ENCODE results near the gene FYN. TPM values are rescaled to one million over a fixed set of nuclear protein-coding genes. Genes with fewer than 3 reads are reported as not detected.
A peak's percentile ranks its signal among the peaks of the same experiment; 100 is the strongest.

FYN gene
- polyA plus RNA-seq, 5 donors: 105 to 153 (median 140) TPM

DNA sequence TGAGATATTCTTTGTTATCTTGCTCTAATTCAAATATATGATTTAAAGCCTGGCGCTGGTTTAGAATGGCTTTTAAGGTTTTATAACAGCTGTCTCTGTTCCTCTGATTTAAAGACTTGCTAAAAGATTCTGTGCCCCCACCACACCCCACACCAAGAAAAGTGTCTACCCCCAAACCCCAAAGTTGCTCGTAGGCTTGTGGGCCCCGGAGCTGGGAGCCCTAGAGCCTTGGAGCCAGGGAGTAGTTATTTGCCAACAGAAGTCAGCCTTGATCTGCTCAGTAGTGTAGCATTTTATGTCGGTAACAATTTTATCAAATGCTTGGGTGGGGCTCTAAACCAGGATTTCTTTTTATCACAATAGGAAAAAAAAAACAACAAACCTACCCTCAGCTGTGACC is 162.3 kb downstream of the FYN start:
- no peak for DNase-seq

DNA sequence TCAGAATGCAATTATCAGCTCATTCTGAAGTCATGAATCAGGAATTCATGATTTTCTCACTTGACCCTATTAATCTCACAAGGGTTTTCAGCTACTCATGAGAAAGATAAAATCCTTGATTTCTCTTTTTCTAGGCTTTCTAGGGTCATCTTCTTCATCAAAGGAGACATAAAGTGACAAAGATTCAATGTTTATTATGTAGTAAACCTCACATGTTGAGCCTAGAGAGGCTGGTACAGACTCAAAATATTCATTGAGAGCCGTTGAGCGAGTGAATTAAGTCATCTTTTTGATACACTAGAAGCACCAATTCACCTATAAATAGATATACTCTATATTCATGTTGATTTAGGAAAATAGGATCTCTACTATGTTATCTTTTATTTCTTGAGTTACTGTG is 162.8 kb downstream of the FYN start:
- DNase-seq: no peak

GRCh38 chr6:111709615-111710398 is 163.4 kb downstream of the FYN start:
- peak; percentile 74 to 86 for DNase-seq

GRCh38 chr6:111709201-111709600 is 164.1 kb downstream of the FYN start:
- DNase-seq: no peak

GRCh38 chr6:111707773-111708172 is 165.5 kb downstream of the FYN start:
- DNase-seq: no peak

- DNase-seq: no peak
Measured at GRCh38 chr6:111706841-111707391, 166.3 kb downstream of the FYN start.

DNA sequence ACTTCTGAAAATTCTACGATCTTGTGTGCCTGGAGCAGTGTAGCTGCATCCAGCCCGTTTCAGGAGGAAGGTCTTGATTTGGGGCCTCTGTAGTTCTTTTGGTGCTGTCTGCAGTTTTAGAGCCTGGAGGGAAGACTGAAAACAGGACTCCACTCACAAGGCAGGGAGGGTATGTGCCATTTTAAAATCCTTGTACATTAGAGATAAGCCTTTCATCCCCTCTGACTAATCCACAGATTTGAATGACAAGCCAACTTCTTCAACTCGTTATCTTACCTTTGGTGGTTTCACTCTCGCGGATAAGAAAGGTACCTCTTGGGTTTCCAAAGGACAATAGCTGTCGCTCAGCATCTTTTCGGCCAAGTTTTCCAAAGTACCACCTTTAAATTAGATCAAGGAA is 169.5 kb downstream of the FYN start:
- DNase-seq: no peak

DNA sequence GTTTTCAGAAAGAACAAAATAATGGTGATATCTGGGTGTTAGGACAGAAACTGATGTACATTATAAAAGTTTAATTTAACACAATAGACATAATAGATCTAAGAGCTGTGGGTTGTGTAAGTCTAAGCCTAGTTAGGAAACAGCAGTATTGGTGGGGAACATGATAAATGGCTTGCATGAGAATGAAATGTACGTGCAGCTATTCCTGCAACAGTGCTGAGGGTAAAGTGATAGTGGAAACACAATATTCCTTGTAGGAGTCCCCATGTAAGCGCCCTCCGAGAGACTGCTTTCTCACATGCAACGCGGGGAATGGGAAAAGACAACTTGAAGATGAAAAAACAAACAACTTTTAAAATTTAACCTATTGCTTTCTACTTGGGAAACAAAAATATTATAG is 171.0 kb downstream of the FYN start:
- DNase-seq: no peak

- DNase-seq: no peak
Measured at GRCh38 chr6:111701146-111701545, 172.1 kb downstream of the FYN start.

DNA sequence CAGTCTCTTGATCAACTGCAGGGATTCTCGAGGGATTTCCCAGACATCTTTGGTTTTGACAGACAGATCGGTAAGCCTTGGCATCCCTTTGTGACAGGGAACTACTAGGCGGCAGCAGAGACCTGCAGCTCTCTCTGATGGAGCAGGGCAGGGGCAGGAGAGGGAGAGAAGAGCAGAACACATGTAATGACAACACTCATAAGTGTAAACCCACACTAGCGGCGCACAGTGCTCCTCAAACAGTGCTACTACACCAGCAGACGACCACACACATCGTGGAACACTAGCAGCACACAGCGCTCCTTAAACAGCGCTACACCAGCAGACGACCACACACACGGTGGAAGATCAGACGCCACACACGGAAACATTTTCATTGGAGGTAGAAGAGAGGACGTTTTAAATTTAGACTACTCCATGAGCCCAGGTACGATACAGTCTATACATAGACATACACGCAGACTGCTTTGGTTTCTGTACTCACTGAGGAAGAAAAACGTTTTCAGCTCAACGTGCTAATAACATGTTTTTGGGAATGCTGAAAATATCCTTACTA is 173.0 kb downstream of the FYN start:
- DNase-seq: no peak

GRCh38 chr6:111699123-111699522 is 174.1 kb downstream of the FYN start:
- DNase-seq: no peak

- no peak for DNase-seq
Measured at GRCh38 chr6:111696814-111697213, 176.4 kb downstream of the FYN start.

- DNase-seq: no peak
Measured at GRCh38 chr6:111692327-111693164, 180.7 kb downstream of the FYN start.

GRCh38 chr6:111691345-111692225 is 181.7 kb downstream of the FYN start:
- no peak for DNase-seq

DNA sequence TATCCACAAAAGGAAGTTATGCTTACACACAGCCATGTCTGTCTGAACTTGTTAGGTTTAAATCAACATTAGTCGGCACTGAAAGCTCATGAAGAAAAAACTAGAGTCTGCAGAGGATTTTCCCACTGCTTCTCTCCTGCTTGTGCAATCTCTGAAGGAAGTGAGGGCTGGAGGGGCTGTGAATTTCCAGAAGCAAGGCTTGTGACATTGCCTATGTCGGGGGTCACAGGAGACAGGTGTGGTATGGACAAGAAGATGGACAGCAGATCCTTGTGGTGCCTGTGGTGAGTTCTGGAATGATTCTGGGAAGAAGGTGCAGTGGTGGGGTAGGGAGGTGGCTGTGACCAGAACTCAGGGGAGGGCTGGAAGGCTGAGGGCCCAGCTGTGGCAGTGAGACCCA is 183.3 kb downstream of the FYN start:
- no peak for DNase-seq

DNA sequence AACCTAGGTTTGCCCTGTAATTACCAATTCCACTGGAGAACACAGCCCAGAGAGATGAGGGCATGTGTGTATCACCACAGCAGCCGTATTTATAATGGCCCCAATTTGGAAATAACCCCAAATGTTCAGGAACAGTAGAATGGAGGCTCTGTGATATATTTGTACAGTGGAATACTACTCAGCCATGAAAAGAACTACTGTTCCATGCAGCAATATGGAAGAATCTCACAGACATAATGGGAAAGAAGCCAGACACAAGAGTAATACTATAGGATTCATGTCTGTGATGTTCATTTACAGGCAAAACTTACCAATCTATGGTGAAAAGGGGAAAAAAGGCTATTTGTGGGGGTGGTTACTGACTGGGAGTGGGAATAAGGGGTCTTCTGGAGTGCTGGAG is 183.8 kb downstream of the FYN start:
- no peak for DNase-seq

- no peak for DNase-seq
Measured at GRCh38 chr6:111688331-111688730, 184.9 kb downstream of the FYN start.

- no peak for DNase-seq
Measured at GRCh38 chr6:111687652-111688051, 185.6 kb downstream of the FYN start.

- no peak for DNase-seq
Measured at GRCh38 chr6:111686932-111687266, 186.4 kb downstream of the FYN start.

GRCh38 chr6:111686249-111686931 is 186.9 kb downstream of the FYN start:
- no peak for DNase-seq

DNA sequence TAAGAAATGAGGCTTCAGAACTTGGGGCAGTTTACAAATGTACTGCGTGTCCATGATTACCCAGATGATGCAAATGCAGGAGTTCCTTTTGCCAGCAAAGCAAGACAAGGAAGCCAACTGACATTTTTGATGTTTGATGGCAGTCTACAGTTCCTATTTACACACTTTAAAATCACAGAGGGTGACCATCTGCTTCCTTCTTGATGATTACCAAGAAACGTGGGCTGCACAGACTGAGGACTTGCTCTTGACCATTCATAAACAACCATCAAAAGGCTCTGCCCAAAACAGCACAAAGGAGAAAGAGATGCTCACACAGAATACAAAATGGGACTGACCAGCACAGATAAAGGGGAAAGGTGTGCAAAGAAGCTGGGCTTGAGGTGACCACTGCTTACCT is 187.7 kb downstream of the FYN start:
- no peak for DNase-seq

All from right lung (tissue), 5 donors.